IMR-90 (cell line): ENCODE results near the gene ADAM12. TPM values are rescaled to one million over a fixed set of nuclear protein-coding genes. Genes with fewer than 3 reads are reported as not detected.

Experiments
- ATAC-seq: fragments of 200-7000 bp; cut with Tn5 transposase; 2 replicates; pipeline ENCODE4 v1.9.1; 2020; ENCODE audit warnings: low read depth, mild to moderate bottlenecking, moderate library complexity
- BruUV-seq: library from RNA; stranded (reverse); fragments of 400-500 nt; replicated peaks from 2 replicates; lab custom pipeline; 2021; lab: Mats Ljungman, UMichigan
- CTCF ChIA-PET: fragments of 300-600 bp; formaldehyde crosslinking; extraction: SDS; loops from one replicate; lab custom pipeline; 2021; ENCODE audit warnings: antibody characterized with exemption; lab: Yijun Ruan, JAX
- POLR2A ChIA-PET: fragments of 300-600 bp; sonication (Branson Sonifier 250); formaldehyde crosslinking; loops from one replicate; lab custom pipeline; 2022; ENCODE audit warnings: antibody characterized with exemption; ENCODE audit not compliant: unreplicated experiment; lab: Charles Lee
- DNase-seq: peaks from one replicate; pipeline ENCODE4 v3.0.0; 2013
- H2AFZ ChIP-seq: replicated peaks from 2 replicates; pipeline ENCODE3; 2013; ENCODE audit warnings: low read length, mild to moderate bottlenecking; ENCODE audit not compliant: poor library complexity
- H2AK5ac ChIP-seq: 2 replicates; pipeline ENCODE4 v1.6.1; 2013; ENCODE audit warnings: low read depth, low read length, inconsistent platforms
- H2AK9ac ChIP-seq: replicated peaks from 2 replicates; pipeline ENCODE3; 2013; ENCODE audit warnings: mild to moderate bottlenecking, low read depth, low read length, moderate library complexity; ENCODE audit not compliant: poor library complexity
- H2BK120ac ChIP-seq: 2 replicates; pipeline ENCODE4 v1.6.1; 2013; ENCODE audit warnings: low read depth, low read length, inconsistent platforms
- H2BK15ac ChIP-seq: 3 replicates; pipeline ENCODE4 v1.6.1; 2013; ENCODE audit warnings: low read depth, low read length, inconsistent platforms
- H2BK20ac ChIP-seq: 2 replicates; pipeline ENCODE4 v1.6.1; 2013; ENCODE audit warnings: low read depth, mild to moderate bottlenecking, inconsistent platforms, low read length, moderate library complexity
- H2BK5ac ChIP-seq: 2 replicates; pipeline ENCODE4 v1.6.1; 2013; ENCODE audit warnings: mild to moderate bottlenecking, low read depth, low read length, inconsistent platforms; ENCODE audit not compliant: poor library complexity, severe bottlenecking
- H3K14ac ChIP-seq: replicated peaks from 2 replicates; pipeline ENCODE4 v1.6.1; 2013; ENCODE audit warnings: low read depth, low read length, inconsistent platforms
- H3K18ac ChIP-seq: 2 replicates; pipeline ENCODE4 v1.6.1; 2013; ENCODE audit warnings: low read depth, low read length, control low read depth
- H3K23ac ChIP-seq: 2 replicates; pipeline ENCODE4 v1.6.1; 2013; ENCODE audit warnings: low read depth, low read length, inconsistent platforms
- H3K27ac ChIP-seq: 2 replicates; pipeline ENCODE4 v1.5.1; 2013; ENCODE audit warnings: mild to moderate bottlenecking, control low read depth, low read length; ENCODE audit not compliant: insufficient read depth
- H3K27me3 ChIP-seq: 2 replicates; pipeline ENCODE4 v1.6.1; 2013; ENCODE audit warnings: low read length; ENCODE audit not compliant: control insufficient read depth, insufficient read depth
- H3K36me3 ChIP-seq: 2 replicates; pipeline ENCODE4 v1.6.1; 2013; ENCODE audit warnings: low read length, mixed read lengths; ENCODE audit not compliant: control insufficient read depth, insufficient read depth
- H3K4ac ChIP-seq: 2 replicates; pipeline ENCODE4 v1.6.1; 2013; ENCODE audit warnings: low read depth, low read length, inconsistent platforms
- H3K4me1 ChIP-seq: 2 replicates; pipeline ENCODE4 v1.6.1; 2013; ENCODE audit warnings: low read length, mixed read lengths; ENCODE audit not compliant: control insufficient read depth, insufficient read depth
- H3K4me2 ChIP-seq: 2 replicates; pipeline ENCODE4 v1.6.1; 2013; ENCODE audit warnings: low read depth, mild to moderate bottlenecking, control low read depth, low read length, moderate library complexity
- H3K4me3 ChIP-seq: 2 replicates; pipeline ENCODE4 v1.5.1; 2013; ENCODE audit warnings: low read depth, mild to moderate bottlenecking, control low read depth, low read length, moderate library complexity; ENCODE audit not compliant: insufficient read depth
- H3K56ac ChIP-seq: 2 replicates; pipeline ENCODE4 v1.6.1; 2013; ENCODE audit warnings: low read length, inconsistent platforms; ENCODE audit not compliant: insufficient read depth; ENCODE audit errors: extremely low read depth
- H3K79me1 ChIP-seq, 2 experiments: 2 replicates each; pipeline ENCODE4 v1.6.1; 2013; ENCODE audit warnings: low read length in 2 of 2, inconsistent platforms in 1 of 2, low read depth in 1 of 2
- H3K9ac ChIP-seq: 2 replicates; pipeline ENCODE4 v1.6.1; 2013; ENCODE audit warnings: low read depth, low read length, control low read depth
- H3K9me1 ChIP-seq: 2 replicates; pipeline ENCODE4 v1.6.1; 2013; ENCODE audit warnings: low read length, inconsistent platforms; ENCODE audit not compliant: insufficient read depth
- H3K9me3 ChIP-seq: 2 replicates; pipeline ENCODE4 v1.6.1; 2013; ENCODE audit warnings: low read length; ENCODE audit not compliant: control insufficient read depth, insufficient read depth
- H4K20me1 ChIP-seq: 2 replicates; pipeline ENCODE4 v1.6.1; 2013; ENCODE audit warnings: low read length, inconsistent platforms; ENCODE audit not compliant: insufficient read depth
- H4K5ac ChIP-seq: 2 replicates; pipeline ENCODE4 v1.6.1; 2013; ENCODE audit warnings: mild to moderate bottlenecking, low read depth, low read length, control low read depth
- H4K8ac ChIP-seq, 2 experiments: 2 replicates each; pipeline ENCODE4 v1.6.1; 2013; ENCODE audit warnings: low read depth in 2 of 2, low read length in 2 of 2, control low read depth in 1 of 2, inconsistent platforms in 1 of 2
- H4K91ac ChIP-seq: 2 replicates; pipeline ENCODE4 v1.6.1; 2013; ENCODE audit warnings: low read depth, low read length, inconsistent platforms; ENCODE audit not compliant: insufficient read depth
- BHLHE40 ChIP-seq: fragments of 150-350 bp; IDR thresholded peaks from 2 replicates; pipeline ENCODE4 v1.6.1; 2016; ENCODE audit warnings: mild to moderate bottlenecking, low read depth, low read length
- CHD1 ChIP-seq: IDR thresholded peaks from 2 replicates; pipeline ENCODE4 v1.6.1; 2012; ENCODE audit warnings: low read depth, low read length, improper control_type of control experiment
- CTCF ChIP-seq: conservative IDR thresholded peaks from 2 replicates; pipeline ENCODE4 v1.5.1; 2012; ENCODE audit warnings: mild to moderate bottlenecking, low read depth, low read length, improper control_type of control experiment
- ELK1 ChIP-seq: fragments of 150-350 bp; IDR thresholded peaks from 2 replicates; pipeline ENCODE4 v1.6.1; 2016; ENCODE audit warnings: low read depth, mild to moderate bottlenecking, low read length, moderate library complexity, borderline replicate concordance
- FOS ChIP-seq: fragments of 150-350 bp; IDR thresholded peaks from 2 replicates; pipeline ENCODE4 v1.6.1; 2016; ENCODE audit warnings: low read depth, low read length
- MAFK ChIP-seq: IDR thresholded peaks from 2 replicates; pipeline ENCODE4 v1.6.1; 2012; ENCODE audit warnings: low read depth, low read length, improper control_type of control experiment
- MXI1 ChIP-seq: IDR thresholded peaks from 2 replicates; pipeline ENCODE4 v1.6.1; 2012; ENCODE audit warnings: low read depth, mild to moderate bottlenecking, low read length, moderate library complexity, borderline replicate concordance
- POLR2A ChIP-seq: IDR thresholded peaks from 2 replicates; pipeline ENCODE4 v1.6.1; 2012; ENCODE audit warnings: mild to moderate bottlenecking, low read depth, low read length
- RAD21 ChIP-seq: IDR thresholded peaks from 2 replicates; pipeline ENCODE4 v1.6.1; 2012; ENCODE audit warnings: low read length, improper control_type of control experiment
- RCOR1 ChIP-seq: IDR thresholded peaks from 2 replicates; pipeline ENCODE4 v1.6.1; 2012; ENCODE audit warnings: mild to moderate bottlenecking, low read length, improper control_type of control experiment; ENCODE audit not compliant: insufficient replicate concordance
- RFX5 ChIP-seq: IDR thresholded peaks from 2 replicates; pipeline ENCODE4 v1.8.0; 2012; ENCODE audit warnings: low read depth, mild to moderate bottlenecking, low read length, moderate library complexity
- SMC3 ChIP-seq: fragments of 150-350 bp; IDR thresholded peaks from 2 replicates; pipeline ENCODE4 v1.6.1; 2016; ENCODE audit warnings: low read depth, mild to moderate bottlenecking, antibody characterized with exemption, low read length, moderate library complexity
- USF2 ChIP-seq: fragments of 150-350 bp; IDR thresholded peaks from 2 replicates; pipeline ENCODE4 v1.6.1; 2017; ENCODE audit warnings: mild to moderate bottlenecking, antibody characterized with exemption, low read length, low read depth
- WGBS, 2 experiments: methylation state at CpG; one replicate each; pipeline versions ENCODE4 v1.1.5 to v1.1.7; 2013; ENCODE audit warnings: missing lambda C conversion rate in 2 of 2; ENCODE audit not compliant: insufficient read length in 1 of 2; ENCODE audit errors: extremely low coverage in 2 of 2; 5-methylcytosine and 5-hydroxymethylcytosine counted together
- dilution Hi-C: fragments of 300-500 bp; cut with HindIII; formaldehyde crosslinking; loops from one replicate; pipeline ENCODE4 v1.14.3; 2018; ENCODE audit warnings: low sequenced_read_pairs; ENCODE audit not compliant: unreplicated experiment
- in situ Hi-C: fragments of 300-500 bp; cut with MboI; formaldehyde crosslinking; loops from 3 replicates; pipeline ENCODE4 v1.14.3; 2019; ENCODE audit warnings: low sequenced_read_pairs, inconsistent platforms, mixed read lengths
- intact Hi-C: fragments of 100-400 bp; cut with micrococcal nuclease; formaldehyde crosslinking; loops from 2 replicates; pipeline ENCODE4 v1.10.0; 2022
- polyA plus RNA-seq, 3 experiments: library from polyadenylated mRNA; depleted of rRNA; stranded (reverse); fragments of >200 nt; gene quantifications; 2 replicates each; pipeline ENCODE4 v1.2.3, GENCODE V29; 2012; ENCODE audit warnings: low replicate concordance in 1 of 3
- total RNA-seq: library from RNA; depleted of rRNA; stranded (reverse); fragments of >200 nt; gene quantifications from 2 replicates; pipeline ENCODE4 v1.2.3, GENCODE V29; 2012

Gene ADAM12
- total and polyA plus RNA-seq, 2 of the 4 experiments (the other 2 are of a cell fraction): 9.6 to 10.2 TPM

GRCh38 chr10:126166797-126167196 is 221.5 kb downstream of the ADAM12 start:
- intact Hi-C loops: no loop called here
- Histone ChIP-seq H3K27me3 (no peaks in the 10 kb centered on the region; the same call in 1 of the 2 replicates), H2AFZ (no peak overlapping the region), H4K91ac (no peak overlapping the region), H3K79me1 (no peaks in the 10 kb centered on the region), H2BK15ac (no peak overlapping the region), H4K8ac (no peak overlapping the region), H3K9me3 (no peaks in the 10 kb centered on the region), H3K4ac (no peak overlapping the region), H3K9me1 (no peaks in the 10 kb centered on the region), H3K4me3 (no peak overlapping the region), H2BK5ac (no peak overlapping the region), H3K9ac (no peak overlapping the region), H2BK120ac (no peak overlapping the region), H2AK9ac (no peak overlapping the region), H2AK5ac (no peak overlapping the region), H3K14ac (no peak overlapping the region), H4K20me1 (no peaks in the 10 kb centered on the region), H3K27ac (no peak overlapping the region), H3K4me2 (no peak overlapping the region), H3K36me3 (no peaks in the 10 kb centered on the region), H3K56ac (no peak overlapping the region), H3K4me1 (no peaks in the 10 kb centered on the region), H3K18ac (no peak overlapping the region), H2BK20ac (no peak overlapping the region), H4K5ac (no peak overlapping the region), H3K23ac (no peak overlapping the region)
- no TSS peak for BruUV-seq
- TF ChIP-seq MXI1 (no peak), USF2 (no peak), BHLHE40 (no peak), CHD1 (no peak), ELK1 (no peak), CTCF (no peak), POLR2A (no peak), SMC3 (no peak), RFX5 (no peak), MAFK (no peak), RCOR1 (no peak), RAD21 (no peak), FOS (no peak)
- CTCF ChIA-PET: interaction anchor here (0.9 kb wide), 1 partner anchor 10 kb away, joined by 3 read pairs; no protein-coding TSS in a partner anchor
- DNase-seq (no peak), ATAC-seq (no peak)
- dilution Hi-C loops: no loop called here
- no CpG with 5 or more reads among the region's 7 CpGs for WGBS, 2 experiments
- in situ Hi-C loops: no loop called here
- POLR2A ChIA-PET: interaction anchor here (0.6 to 0.7 kb wide), 2 partner anchors 19 to 135 kb away, joined by 3 read pairs; no protein-coding TSS in a partner anchor
